Neutrophil (primary cell): ENCODE measurements around the gene CABP4.

Source experiments
- H3K27ac ChIP-seq: fragments of 200-600 bp; sonication (generic); 2 replicates; pipeline ENCODE4 v1.5.1; 2016; ENCODE audit warnings: mild to moderate bottlenecking, moderate library complexity
- H3K27me3 ChIP-seq: fragments of 200-600 bp; sonication (generic); 2 replicates; pipeline ENCODE4 v1.6.0; 2016; ENCODE audit warnings: mild to moderate bottlenecking
- H3K36me3 ChIP-seq: fragments of 200-600 bp; sonication (generic); 2 replicates; pipeline ENCODE4 v1.5.1; 2017
- H3K4me1 ChIP-seq, 2 experiments: fragments of 200-600 bp in 1 of 2; sonication (generic) in 1 of 2; 1 replicate in 1 of 2; 2 replicates in 1 of 2; pipeline versions ENCODE4 v1.5.1 to v1.6.1; 2013 to 2016; ENCODE audit warnings: low read depth in 1 of 2, low read length in 1 of 2, mild to moderate bottlenecking in 1 of 2, moderate library complexity in 1 of 2; ENCODE audit not compliant: control insufficient read depth in 1 of 2, insufficient read depth in 1 of 2
- H3K4me3 ChIP-seq, 2 experiments: fragments of 200-600 bp in 1 of 2; sonication (generic) in 1 of 2; 1 replicate in 1 of 2; 2 replicates in 1 of 2; pipeline ENCODE4 v1.5.1; 2013 to 2016; ENCODE audit warnings: low read depth in 1 of 2, low read length in 1 of 2, mild to moderate bottlenecking in 1 of 2, moderate library complexity in 1 of 2
- H3K9me3 ChIP-seq: fragments of 200-600 bp; sonication (generic); 2 replicates; pipeline ENCODE4 v1.5.1; 2016
- CTCF ChIP-seq: fragments of 200-600 bp; sonication (generic); IDR thresholded peaks from 2 replicates; pipeline ENCODE4 v1.5.1; 2016; ENCODE audit warnings: antibody characterized with exemption

The CABP4 gene

GRCh38 chr11:67428052-67429001, 26.8 kb upstream of the CABP4 start, which contains the start of gene RPS6KB2:
RPS6KB2 (plus strand) TSS chr11:67428494; CDS start chr11:67428546, 52 bp downstream.
- H3K4me3 ChIP-seq: peak within 1 kb of the TSS; percentile 74 to 78
- no peaks in the 10 kb centered on the region for H3K27me3 ChIP-seq
- H3K9me3 ChIP-seq: no peaks in the 10 kb centered on the region
- peaks cover 18 to 25% of the 10 kb centered on the region in 2 experiments for H3K4me1 ChIP-seq
- H3K27ac ChIP-seq: peak within 1 kb of the TSS; percentile 81
- peaks cover 38% of the 10 kb centered on the region for H3K36me3 ChIP-seq
- peak; percentile 40 for TF ChIP-seq CTCF

GRCh38 chr11:67429038-67429668, 26.0 kb upstream of the CABP4 start:
- H3K9me3 ChIP-seq: no peaks in the 10 kb centered on the region
- H3K36me3 ChIP-seq: peaks cover 46% of the 10 kb centered on the region
- no peak for TF ChIP-seq CTCF
- peak overlapping the region; percentile 81 for H3K27ac ChIP-seq
- H3K27me3 ChIP-seq: no peaks in the 10 kb centered on the region
- peaks cover 18 to 25% of the 10 kb centered on the region in 2 experiments for H3K4me1 ChIP-seq
- H3K4me3 ChIP-seq: peak overlapping the region; percentile 74 to 78

GRCh38 chr11:67429722-67430121, 25.4 kb upstream of the CABP4 start:
- no peak for TF ChIP-seq CTCF
- H3K4me3 ChIP-seq: peak overlapping the region in 1 of 2 experiments; percentile 74
- H3K36me3 ChIP-seq: peaks cover 52% of the 10 kb centered on the region
- H3K27me3 ChIP-seq: no peaks in the 10 kb centered on the region
- peak overlapping the region; percentile 81 for H3K27ac ChIP-seq
- peaks cover 18 to 25% of the 10 kb centered on the region in 2 experiments for H3K4me1 ChIP-seq
- no peaks in the 10 kb centered on the region for H3K9me3 ChIP-seq

GRCh38 chr11:67431346-67432249, 23.6 kb upstream of the CABP4 start:
- Histone ChIP-seq H3K9me3 (no peaks in the 10 kb centered on the region), H3K27me3 (no peaks in the 10 kb centered on the region), H3K4me1 (peaks cover 24 to 31% of the 10 kb centered on the region in 2 experiments), H3K4me3 (no peak overlapping the region), H3K27ac (no peak overlapping the region), H3K36me3 (peaks cover 67% of the 10 kb centered on the region)
- TF ChIP-seq CTCF: no peak
